B cell (primary cell): Measurements from ENCODE around the gene ILF3. TPM values are rescaled to one million over a fixed set of nuclear protein-coding genes. Genes with fewer than 3 reads are reported as not detected.

Experiments used
- ATAC-seq: fragments of 200-7000 bp; cut with Tn5 transposase; one replicate; pipeline ENCODE4 v1.10.0; 2021; ENCODE audit warnings: low read depth, mild to moderate bottlenecking, moderate number of reproducible peaks, moderate library complexity
- CTCF ChIA-PET: fragments of 350-600 bp; sonication (Branson Sonifier 250); formaldehyde crosslinking; loops from one replicate; lab custom pipeline; 2021; ENCODE audit warnings: antibody characterized with exemption, inconsistent platforms; lab: Charles Lee
- POLR2A ChIA-PET: fragments of 350-600 bp; sonication (Branson Sonifier 250); formaldehyde crosslinking; loops from one replicate; lab custom pipeline; 2021; ENCODE audit warnings: antibody characterized with exemption; lab: Charles Lee
- DNase-seq: peaks from one replicate; pipeline ENCODE4 v3.0.0; 2013
- H2AFZ ChIP-seq: 2 replicates; pipeline ENCODE4 v1.6.1; 2012; ENCODE audit warnings: mild to moderate bottlenecking, low read depth, low read length; ENCODE audit not compliant: insufficient read depth, poor library complexity, severe bottlenecking
- H3K27ac ChIP-seq, 2 donors: 1 replicate in 1 of 2; 2 replicates in 1 of 2; pipeline ENCODE4 v1.5.1; 2012 to 2013; ENCODE audit warnings: low read length in 2 of 2, mild to moderate bottlenecking in 2 of 2, moderate library complexity in 1 of 2
- H3K27me3 ChIP-seq, 4 experiments: fragments of 200-600 bp in 1 of 4; sonication (generic) in 1 of 4; replicated peaks in 1 of 4; 1 replicate in 2 of 4; 2 replicates in 2 of 4; pipeline versions ENCODE4 v1.6.1 to v1.7.0; 2013 to 2016; ENCODE audit warnings: low read length in 3 of 4, mild to moderate bottlenecking in 2 of 4, mixed read lengths in 1 of 4, moderate library complexity in 1 of 4; ENCODE audit not compliant: insufficient read depth in 4 of 4, control insufficient read depth in 3 of 4; ENCODE audit errors: control extremely low read depth in 1 of 4
- H3K36me3 ChIP-seq, 2 experiments: replicated peaks in 1 of 2; 1 replicate in 1 of 2; 2 replicates in 1 of 2; pipeline versions ENCODE4 v1.6.1 to v1.7.1; 2013; ENCODE audit warnings: low read length in 1 of 2; ENCODE audit not compliant: insufficient read depth in 2 of 2, control insufficient read depth in 1 of 2; ENCODE audit errors: control extremely low read depth in 1 of 2, extremely low read depth in 1 of 2
- H3K4me1 ChIP-seq, 2 donors: fragments of 200-600 bp in 1 of 2; sonication (generic) in 1 of 2; 1 replicate in 1 of 2; 2 replicates in 1 of 2; pipeline versions ENCODE4 v1.5.1 to v1.6.1; 2013 to 2017; ENCODE audit warnings: low read length in 2 of 2; ENCODE audit not compliant: control insufficient read depth in 2 of 2, insufficient read depth in 2 of 2
- H3K4me2 ChIP-seq: replicated peaks from 2 replicates; pipeline ENCODE3; 2012; ENCODE audit warnings: mild to moderate bottlenecking, low read depth, low read length; ENCODE audit not compliant: poor library complexity, severe bottlenecking
- H3K4me3 ChIP-seq, 5 experiments: fragments of 200-600 bp in 1 of 5; sonication (generic) in 1 of 5; 1 replicate in 3 of 5; 2 replicates in 2 of 5; pipeline versions ENCODE4 v1.5.1 to v1.7.0; 2011 to 2016; ENCODE audit warnings: low read length in 4 of 5, mild to moderate bottlenecking in 4 of 5, low read depth in 2 of 5, control low read depth in 1 of 5, moderate library complexity in 1 of 5; ENCODE audit not compliant: insufficient read depth in 1 of 5; ENCODE audit errors: control extremely low read depth in 1 of 5, extremely low read depth in 1 of 5
- H3K79me2 ChIP-seq: fragments of 200-600 bp; sonication (generic); one replicate; pipeline ENCODE4 v1.6.0; 2016; ENCODE audit warnings: low read length; ENCODE audit not compliant: control insufficient read depth, insufficient read depth
- H3K9ac ChIP-seq: fragments of 200-600 bp; sonication (generic); 2 replicates; pipeline ENCODE4 v1.6.1; 2017; ENCODE audit warnings: mild to moderate bottlenecking, low read length, moderate library complexity
- H3K9me3 ChIP-seq, 3 donors: one replicate each; pipeline versions ENCODE4 v1.6.1 to v1.7.1; 2013; ENCODE audit warnings: low read length in 2 of 3; ENCODE audit not compliant: control insufficient read depth in 2 of 3, insufficient read depth in 1 of 3; ENCODE audit errors: control extremely low read depth in 1 of 3
- H4K20me1 ChIP-seq: 2 replicates; pipeline ENCODE4 v1.6.0; 2012; ENCODE audit warnings: mild to moderate bottlenecking, low read length; ENCODE audit not compliant: insufficient read depth, control insufficient read depth, poor library complexity, severe bottlenecking
- H3K27ac Mint-ChIP-seq: one replicate; pipeline ENCODE4 v1.8.0; 2021; ENCODE audit warnings: mixed read lengths
- H3K27me3 Mint-ChIP-seq: one replicate; pipeline ENCODE4 v1.8.0; 2021; ENCODE audit warnings: mixed read lengths
- H3K4me1 Mint-ChIP-seq: one replicate; pipeline ENCODE4 v1.8.0; 2021; ENCODE audit warnings: mixed read lengths
- H3K4me3 Mint-ChIP-seq: one replicate; pipeline ENCODE4 v1.8.0; 2021; ENCODE audit warnings: mixed read lengths
- H3K9me3 Mint-ChIP-seq: one replicate; pipeline ENCODE4 v1.8.0; 2022; ENCODE audit warnings: mixed read lengths; ENCODE audit not compliant: insufficient read depth
- CTCF ChIP-seq: fragments of 200-600 bp; IDR thresholded peaks from one replicate; pipeline ENCODE4 v1.8.0; 2022; ENCODE audit warnings: antibody characterized with exemption, mild to moderate bottlenecking
- EZH2 ChIP-seq: IDR thresholded peaks from 2 replicates; pipeline ENCODE4 v1.6.1; 2012; ENCODE audit warnings: borderline replicate concordance, low read depth, mild to moderate bottlenecking, moderate library complexity, low read length; ENCODE audit not compliant: insufficient read depth, poor library complexity, severe bottlenecking
- WGBS: methylation state at CpG from one replicate; pipeline ENCODE4 v1.1.5; 2013; ENCODE audit warnings: missing lambda C conversion rate; ENCODE audit not compliant: insufficient coverage; 5-methylcytosine and 5-hydroxymethylcytosine counted together
- intact Hi-C: fragments of 100-400 bp; cut with micrococcal nuclease; formaldehyde crosslinking; loops from one replicate; pipeline ENCODE4 v1.10.0; 2022
- polyA plus RNA-seq: library from polyadenylated mRNA; depleted of rRNA; stranded (reverse); fragments of >200 nt; gene quantifications from 2 replicates; pipeline ENCODE4 v1.2.3, GENCODE V29; 2012
- total RNA-seq, 2 donors: library from RNA; stranded (reverse); fragments of 120-200 nt in 1 of 2; gene quantifications; 1 replicate in 1 of 2; 2 replicates in 1 of 2; pipeline versions ENCODE4 v1.2.3 to v1.2.4, GENCODE V29; 2013 to 2022

Gene ILF3
- total and polyA plus RNA-seq, 2 donors (not counting 1 experiment from before 2014, with no cell fraction given) = 189 to 359 TPM

DNA sequence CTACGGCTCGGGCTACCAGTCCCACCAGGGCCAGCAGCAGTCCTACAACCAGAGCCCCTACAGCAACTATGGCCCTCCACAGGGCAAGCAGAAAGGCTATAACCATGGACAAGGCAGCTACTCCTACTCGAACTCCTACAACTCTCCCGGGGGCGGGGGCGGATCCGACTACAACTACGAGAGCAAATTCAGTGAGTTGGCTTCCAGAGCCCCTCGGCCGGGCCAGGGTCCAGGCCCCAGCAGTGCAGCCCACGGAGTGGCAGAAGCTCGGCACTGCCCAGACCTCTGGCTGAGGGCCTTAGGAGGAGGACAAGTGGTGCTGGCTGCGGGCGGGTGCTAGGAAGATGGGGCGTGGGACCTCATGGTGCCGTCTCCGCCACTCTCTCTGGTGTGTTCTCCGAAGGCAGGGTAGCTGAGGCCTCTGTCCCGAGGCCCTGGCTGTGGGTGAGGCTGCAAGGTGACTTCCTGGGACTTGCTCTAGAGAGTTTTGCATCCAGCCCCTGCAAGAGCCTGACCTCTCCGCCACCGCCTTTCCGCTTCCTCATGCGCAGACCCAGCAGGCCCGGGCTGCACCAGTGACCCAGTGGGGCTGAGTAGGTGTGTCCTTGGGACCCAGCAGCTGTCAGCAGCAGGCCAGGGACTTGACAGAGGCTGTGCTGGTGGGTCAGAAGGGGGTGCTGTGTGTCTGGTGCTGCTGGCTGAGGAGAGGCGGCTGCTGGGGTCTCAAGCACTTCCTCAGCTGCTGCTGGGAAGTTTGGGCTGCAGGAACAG lies 33.6 kb downstream of the ILF3 start:
- H3K4me1 Mint-ChIP-seq = peaks cover 2% of the 10 kb centered on the region
- no peaks in the 10 kb centered on the region for H3K9me3 Mint-ChIP-seq
- H3K4me3 Mint-ChIP-seq = no peak overlapping the region
- H3K4me1 ChIP-seq = no peaks in the 10 kb centered on the region
- no peak overlapping the region for H3K27ac ChIP-seq
- peaks cover 0 to 75% of the 10 kb centered on the region in 2 experiments for H3K36me3 ChIP-seq
- no peak overlapping the region for H3K4me3 ChIP-seq
- no peak for ATAC-seq
- H3K27ac Mint-ChIP-seq = no peak overlapping the region
- H3K4me2 ChIP-seq = no peak overlapping the region
- no peaks in the 10 kb centered on the region for H3K27me3 Mint-ChIP-seq
- ChIA-PET POLR2A (no interaction called here), CTCF (interaction anchor here (0.6 kb wide), 1 partner anchor 43 kb away, joined by 3 read pairs; no protein-coding TSS in a partner anchor)
- TF ChIP-seq EZH2 (no peak), CTCF (no peak)
- peaks cover 18% of the 10 kb centered on the region for H3K79me2 ChIP-seq
- no peak overlapping the region for H3K9ac ChIP-seq
- no peaks in the 10 kb centered on the region for H3K27me3 ChIP-seq
- no peak overlapping the region for H2AFZ ChIP-seq
- peak; percentile 29 for DNase-seq
- 97% methylated on average over 25 of the region's 25 CpGs for WGBS
- H4K20me1 ChIP-seq = peaks cover 74% of the 10 kb centered on the region
- no peaks in the 10 kb centered on the region for H3K9me3 ChIP-seq
- intact Hi-C loops = no loop called here
